ENCODE results near the gene RABL2A. TPM values are rescaled to one million over a fixed set of nuclear protein-coding genes. Genes with fewer than 3 reads are reported as not detected.
"Not testable (repeated sequence)": the region's sequence is repeated elsewhere in the genome, so short reads cannot be mapped to it uniquely, and the experiment has no call there.

Gene RABL2A
- 10 to 100 TPM in 3 of 4 donors, 1 to 10 TPM in 1; 6.9 to 24.7 (median 20.3) TPM for total RNA-seq

- H3K4me3 ChIP-seq = peak within 1 kb of the TSS; percentile 33 to 57 (median 49)
- peaks cover 0 to 24% (median 0%) of the 10 kb centered on the region in 3 donors for H3K36me3 ChIP-seq
- not testable (repeated sequence) for H3K9me3 ChIP-seq, H3K27me3 ChIP-seq
- H3K4me1 ChIP-seq = peaks cover 0 to 14% (median 2%) of the 10 kb centered on the region in 4 donors
- peak in 1 of 2 donors; percentile 41 for TF ChIP-seq EP300 (IDR thresholded peaks at IDR 0.05)
- H3K27ac ChIP-seq = peak within 1 kb of the TSS in 3 of 4 donors; percentile 34 to 54 (median 50)
- WGBS, 2 donors = 2% methylated on average over 8 of the region's 51 CpGs; no CpG with 5 or more reads in 1 of the 2 donors
- peak; percentile 44 to 65 for DNase-seq (ENCODE audit: low spot score in 2 of 2)
Observed at GRCh38 chr2:113626616-113627330, at the start of gene RABL2A. RABL2A (plus strand) TSS chr2:113627266; CDS start chr2:113628607, 1,341 bp downstream.

- not testable (repeated sequence) for H3K4me1 ChIP-seq, H3K4me3 ChIP-seq, H3K9me3 ChIP-seq, H3K36me3 ChIP-seq, H3K27me3 ChIP-seq, H3K27ac ChIP-seq
- peak in 1 of 2 donors; percentile 47 for DNase-seq (ENCODE audit: low spot score in 2 of 2)
- 49 to 51% methylated on average over 3 to 4 of the region's 5 CpGs for WGBS, 2 donors
Observed at GRCh38 chr2:113578508-113578907, 48.6 kb upstream of the RABL2A start.

DNA sequence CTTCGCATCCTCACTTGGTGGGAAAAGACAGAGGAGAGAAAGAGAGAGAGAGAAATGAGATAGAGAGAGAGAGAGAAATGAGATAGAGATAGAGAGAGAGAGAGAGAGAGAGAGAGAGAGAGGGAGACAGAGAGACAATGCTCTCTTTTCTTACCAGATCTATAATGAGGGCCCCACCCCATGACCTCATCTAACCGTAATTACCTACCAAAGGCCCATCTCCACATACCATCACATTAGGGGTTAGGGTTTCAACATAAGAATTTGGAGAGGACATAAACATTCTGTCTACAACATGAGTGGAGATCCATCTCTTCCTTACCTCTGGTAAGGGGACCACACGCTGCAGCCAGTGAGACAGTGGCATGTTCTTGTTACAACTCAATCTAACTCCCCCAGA, 44.6 kb upstream of the RABL2A start:
- 72 to 79% methylated on average over 3 of the region's 3 CpGs for WGBS, 2 donors
- not testable (repeated sequence) for H3K36me3 ChIP-seq; H3K9me3 ChIP-seq; DNase-seq (ENCODE audit: low spot score in 2 of 2); H3K27me3 ChIP-seq; H3K4me3 ChIP-seq; H3K27ac ChIP-seq
- peaks cover 0 to 34% (median 6%) of the 10 kb centered on the region in 4 donors for H3K4me1 ChIP-seq

GRCh38 chr2:113583521-113584225, 43.4 kb upstream of the RABL2A start:
- 1% methylated on average over 36 of the region's 63 CpGs for WGBS, 2 donors
- Histone ChIP-seq H3K4me1 (peaks cover 0 to 40% (median 6%) of the 10 kb centered on the region in 4 donors), H3K4me3 (peak overlapping the region; percentile 46 to 91 (median 64)), H3K27ac (peak overlapping the region; percentile 44 to 83 (median 81))
- TF ChIP-seq EP300 (IDR thresholded peaks at IDR 0.05) = peak in 1 of 2 donors; percentile 70
- not testable (repeated sequence) for H3K27me3 ChIP-seq, H3K36me3 ChIP-seq, H3K9me3 ChIP-seq
- DNase-seq (ENCODE audit: low spot score in 2 of 2) = peak; percentile 38 to 44

DNA sequence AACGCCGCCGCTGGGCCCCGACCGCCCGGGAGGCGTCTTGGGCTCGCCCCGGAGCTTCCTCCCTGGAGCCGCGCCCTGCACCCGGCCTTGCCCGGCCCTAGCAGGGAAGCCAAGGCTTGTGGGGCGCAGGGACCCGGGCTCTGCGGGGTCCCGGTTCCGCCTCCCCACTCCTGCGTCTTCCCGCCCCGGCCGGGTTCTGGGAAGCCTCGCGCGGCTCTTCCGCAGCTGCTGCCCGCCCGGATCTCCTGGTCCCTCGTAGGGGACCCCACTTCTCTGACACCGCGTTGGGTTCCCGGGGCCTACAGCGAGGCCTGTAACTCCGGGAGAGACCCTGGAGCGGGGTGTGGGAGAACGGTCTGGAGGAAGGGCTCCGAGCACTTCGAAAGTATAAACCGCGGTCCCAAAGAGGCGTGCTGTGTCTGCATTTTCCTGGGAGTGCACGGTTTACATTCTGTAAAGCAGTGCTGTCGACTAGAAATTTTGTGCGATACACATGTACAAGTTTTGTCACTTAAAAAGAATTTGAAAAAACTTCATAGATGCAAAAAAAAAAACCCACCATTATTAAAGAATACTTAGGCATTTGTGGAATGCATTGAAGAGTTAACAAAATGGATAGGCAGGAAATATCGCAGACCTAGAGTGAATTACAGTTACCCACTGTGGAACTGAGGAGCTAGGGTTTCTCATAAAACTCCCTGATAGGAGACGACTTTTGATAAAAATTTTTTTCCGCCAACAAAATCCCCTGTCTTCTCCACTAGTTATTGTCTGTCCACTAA, 42.6 kb upstream of the RABL2A start:
- H3K4me3 ChIP-seq = peak overlapping the region; percentile 46 to 91 (median 64)
- peak overlapping the region in 3 of 4 donors; percentile 80 to 83 (median 82) for H3K27ac ChIP-seq
- H3K36me3 ChIP-seq; H3K9me3 ChIP-seq; H3K27me3 ChIP-seq; DNase-seq (ENCODE audit: low spot score in 2 of 2): not testable (repeated sequence)
- 5 to 6% methylated on average over 9 to 11 of the region's 47 CpGs for WGBS, 2 donors
- H3K4me1 ChIP-seq = peaks cover 0 to 40% (median 6%) of the 10 kb centered on the region in 4 donors

- H3K4me3 ChIP-seq, H3K27ac ChIP-seq, H3K27me3 ChIP-seq, H3K9me3 ChIP-seq, H3K36me3 ChIP-seq: not testable (repeated sequence)
- peaks cover 0 to 51% (median 6%) of the 10 kb centered on the region in 4 donors for H3K4me1 ChIP-seq
- WGBS, 2 donors = 35 to 38% methylated on average over 3 of the region's 3 CpGs
- DNase-seq (ENCODE audit: low spot score in 2 of 2) = peak in 1 of 2 donors; percentile 46
- TF ChIP-seq, protein P1, sequence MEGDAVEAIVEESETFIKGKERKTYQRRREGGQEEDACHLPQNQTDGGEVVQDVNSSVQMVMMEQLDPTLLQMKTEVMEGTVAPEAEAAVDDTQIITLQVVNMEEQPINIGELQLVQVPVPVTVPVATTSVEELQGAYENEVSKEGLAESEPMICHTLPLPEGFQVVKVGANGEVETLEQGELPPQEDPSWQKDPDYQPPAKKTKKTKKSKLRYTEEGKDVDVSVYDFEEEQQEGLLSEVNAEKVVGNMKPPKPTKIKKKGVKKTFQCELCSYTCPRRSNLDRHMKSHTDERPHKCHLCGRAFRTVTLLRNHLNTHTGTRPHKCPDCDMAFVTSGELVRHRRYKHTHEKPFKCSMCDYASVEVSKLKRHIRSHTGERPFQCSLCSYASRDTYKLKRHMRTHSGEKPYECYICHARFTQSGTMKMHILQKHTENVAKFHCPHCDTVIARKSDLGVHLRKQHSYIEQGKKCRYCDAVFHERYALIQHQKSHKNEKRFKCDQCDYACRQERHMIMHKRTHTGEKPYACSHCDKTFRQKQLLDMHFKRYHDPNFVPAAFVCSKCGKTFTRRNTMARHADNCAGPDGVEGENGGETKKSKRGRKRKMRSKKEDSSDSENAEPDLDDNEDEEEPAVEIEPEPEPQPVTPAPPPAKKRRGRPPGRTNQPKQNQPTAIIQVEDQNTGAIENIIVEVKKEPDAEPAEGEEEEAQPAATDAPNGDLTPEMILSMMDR (IDR thresholded peaks at IDR 0.05) = peak in 4 of 5 experiments; percentile 19 to 52 (median 31)
Observed at GRCh38 chr2:113587201-113587600, 39.9 kb upstream of the RABL2A start.

- not testable (repeated sequence) for H3K4me3 ChIP-seq; H3K9me3 ChIP-seq; H3K27ac ChIP-seq; DNase-seq (ENCODE audit: low spot score in 2 of 2); H3K27me3 ChIP-seq; H3K36me3 ChIP-seq
- H3K4me1 ChIP-seq = peaks cover 0 to 45% (median 3%) of the 10 kb centered on the region in 4 donors
- 98 to 100% methylated on average over 1 to 3 of the region's 7 CpGs for WGBS, 2 donors
Observed at GRCh38 chr2:113589591-113589990, 37.5 kb upstream of the RABL2A start.

- H3K9me3 ChIP-seq; H3K4me3 ChIP-seq; DNase-seq (ENCODE audit: low spot score in 2 of 2); H3K27me3 ChIP-seq; H3K36me3 ChIP-seq; H3K27ac ChIP-seq: not testable (repeated sequence)
- 16% methylated on average over 4 of the region's 9 CpGs; no CpG with 5 or more reads in 1 of the 2 donors for WGBS, 2 donors
- H3K4me1 ChIP-seq = peaks cover 0 to 28% (median 0%) of the 10 kb centered on the region in 4 donors
Observed at GRCh38 chr2:113591926-113592325, 35.1 kb upstream of the RABL2A start.

- not testable (repeated sequence) for H3K4me3 ChIP-seq; DNase-seq (ENCODE audit: low spot score in 2 of 2); H3K9me3 ChIP-seq; H3K27me3 ChIP-seq; H3K36me3 ChIP-seq
- H3K27ac ChIP-seq = peak overlapping the region in 2 of 4 donors; percentile 28 to 51
- H3K4me1 ChIP-seq = peaks cover 0 to 17% (median 0%) of the 10 kb centered on the region in 4 donors
- 13 to 42% methylated on average over 3 to 6 of the region's 6 CpGs for WGBS, 2 donors
Observed at GRCh38 chr2:113593280-113593679, 33.8 kb upstream of the RABL2A start.

DNA sequence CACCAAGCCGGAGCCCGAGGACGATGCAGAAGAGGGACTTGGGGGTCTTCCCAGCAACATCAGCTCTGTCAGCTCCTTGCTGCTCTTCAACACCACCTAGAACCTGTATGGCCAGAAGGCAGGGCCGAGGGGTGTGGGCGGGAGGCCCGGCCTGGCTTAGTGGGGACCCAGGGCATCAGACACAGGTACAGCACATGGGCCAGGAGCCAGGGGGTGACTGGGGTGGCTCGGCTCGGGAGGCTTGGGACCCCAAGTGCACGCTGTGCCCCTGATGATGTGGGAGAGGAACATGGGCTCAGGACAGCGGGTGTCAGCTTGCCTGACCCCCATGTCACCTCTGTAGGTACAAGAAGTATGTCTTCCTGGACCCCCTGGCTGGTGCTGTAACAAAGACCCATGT, 31.3 kb upstream of the RABL2A start:
- peaks cover 0 to 17% (median 0%) of the 10 kb centered on the region in 4 donors for H3K4me1 ChIP-seq
- 85 to 97% methylated on average over 5 to 7 of the region's 10 CpGs for WGBS, 2 donors
- H3K4me3 ChIP-seq; H3K36me3 ChIP-seq; H3K27ac ChIP-seq; H3K9me3 ChIP-seq; DNase-seq (ENCODE audit: low spot score in 2 of 2); H3K27me3 ChIP-seq: not testable (repeated sequence)

DNA sequence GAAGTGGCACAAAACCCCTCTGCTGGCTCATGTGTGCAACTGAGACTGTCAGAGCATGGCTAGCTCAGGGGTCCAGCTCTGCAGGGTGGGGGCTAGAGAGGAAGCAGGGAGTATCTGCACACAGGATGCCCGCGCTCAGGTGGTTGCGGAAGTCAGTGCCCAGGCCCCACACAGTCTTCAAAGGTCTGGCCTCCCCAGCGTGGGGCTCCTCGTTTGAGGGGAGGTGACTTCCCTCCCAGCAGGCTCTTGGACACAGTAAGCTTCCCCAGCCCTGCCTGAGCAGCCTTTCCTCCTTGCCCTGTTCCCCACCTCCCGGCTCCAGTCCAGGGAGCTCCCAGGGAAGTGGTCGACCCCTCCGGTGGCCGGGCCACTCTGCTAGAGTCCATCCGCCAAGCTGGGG, 29.9 kb upstream of the RABL2A start:
- WGBS, 2 donors = 70% methylated on average over 2 of the region's 10 CpGs; no CpG with 5 or more reads in 1 of the 2 donors
- H3K4me3 ChIP-seq, H3K4me1 ChIP-seq: not testable (repeated sequence)

More for the DNA sequence above, 29.9 kb upstream of the RABL2A start:
- H3K27me3 ChIP-seq; DNase-seq (ENCODE audit: low spot score in 2 of 2); H3K27ac ChIP-seq; H3K9me3 ChIP-seq; H3K36me3 ChIP-seq: not testable (repeated sequence)
